Measurements from ENCODE around the gene VEGFA. TPM values are rescaled to one million over a fixed set of nuclear protein-coding genes. Genes with fewer than 3 reads are reported as not detected.

Gene VEGFA
- total RNA-seq, 4 donors from 2014 or later, result 39.2 to 58.5 (median 45.0) TPM

GRCh38 chr6:43764772-43765171 lies 5.2 kb upstream of the VEGFA start:
- H3K27me3 ChIP-seq, result no peaks in the 10 kb centered on the region
- intact Hi-C loops (cut with DNase I), result loop anchor here (5.0 kb wide), 1 partner anchor 97 kb away; no protein-coding TSS in a partner anchor
- TF ChIP-seq POLR2AphosphoS5 (IDR thresholded peaks at IDR 0.05) (no peak), CTCF (IDR thresholded peaks at IDR 0.05) (no peak), EP300 (IDR thresholded peaks at IDR 0.05) (no peak), POLR2A (IDR thresholded peaks at IDR 0.05; ENCODE audit: low read depth) (no peak)
- no peaks in the 10 kb centered on the region for H3K36me3 ChIP-seq
- no peaks in the 10 kb centered on the region for H3K9me3 ChIP-seq
- H3K27ac ChIP-seq (replicated peaks in 1 of 4), result no peak overlapping the region
- whole genome bisulfite sequencing, result 100% methylated on average over 2 of the region's 5 CpGs
- peaks cover 7 to 18% (median 16%) of the 10 kb centered on the region in 4 donors for H3K4me1 ChIP-seq
- no peak overlapping the region for H3K4me3 ChIP-seq
- DNase-seq (ENCODE audit: extremely low spot score), result no peak

- intact Hi-C loops (cut with DNase I), result loop anchor here (5.0 kb wide), 1 partner anchor 99 kb away; no protein-coding TSS in a partner anchor
- TF ChIP-seq EP300 (IDR thresholded peaks at IDR 0.05) (no peak), POLR2A (IDR thresholded peaks at IDR 0.05; ENCODE audit: low read depth) (no peak), CTCF (IDR thresholded peaks at IDR 0.05) (no peak), POLR2AphosphoS5 (IDR thresholded peaks at IDR 0.05) (no peak)
- Histone ChIP-seq H3K36me3 (no peaks in the 10 kb centered on the region), H3K9me3 (no peaks in the 10 kb centered on the region), H3K27ac (replicated peaks in 1 of 4) (no peak overlapping the region), H3K4me1 (peaks cover 7 to 18% (median 16%) of the 10 kb centered on the region in 4 donors), H3K27me3 (no peaks in the 10 kb centered on the region), H3K4me3 (no peak overlapping the region)
- no peak for DNase-seq (ENCODE audit: extremely low spot score)
Measured at GRCh38 chr6:43765776-43766499, 4.1 kb upstream of the VEGFA start.

- Histone ChIP-seq H3K9me3 (no peaks in the 10 kb centered on the region), H3K27me3 (no peaks in the 10 kb centered on the region), H3K4me3 (no peak overlapping the region), H3K36me3 (no peaks in the 10 kb centered on the region), H3K27ac (replicated peaks in 1 of 4) (no peak overlapping the region), H3K4me1 (peaks cover 7 to 18% (median 16%) of the 10 kb centered on the region in 4 donors)
- TF ChIP-seq POLR2A (IDR thresholded peaks at IDR 0.05; ENCODE audit: low read depth) (no peak), EP300 (IDR thresholded peaks at IDR 0.05) (no peak), CTCF (IDR thresholded peaks at IDR 0.05) (no peak), POLR2AphosphoS5 (IDR thresholded peaks at IDR 0.05) (no peak)
- WGBS, result 57% methylated on average over 1 of the region's 1 CpG
- intact Hi-C loops (cut with DNase I), result loop anchor here (5.0 kb wide), 1 partner anchor 99 kb away; no protein-coding TSS in a partner anchor
- no peak for DNase-seq (ENCODE audit: extremely low spot score)
Measured at GRCh38 chr6:43766500-43766853, 3.5 kb upstream of the VEGFA start.

GRCh38 chr6:43766964-43767461 lies 3.0 kb upstream of the VEGFA start:
- intact Hi-C loops (cut with DNase I), result loop anchor here (5.0 kb wide), 1 partner anchor 100 kb away; no protein-coding TSS in a partner anchor

More at GRCh38 chr6:43766964-43767461, 3.0 kb upstream of the VEGFA start:
- Histone ChIP-seq H3K9me3 (no peaks in the 10 kb centered on the region), H3K27me3 (no peaks in the 10 kb centered on the region), H3K27ac (replicated peaks in 1 of 4) (no peak overlapping the region), H3K4me3 (no peak overlapping the region), H3K4me1 (peaks cover 7 to 20% (median 19%) of the 10 kb centered on the region in 4 donors), H3K36me3 (no peaks in the 10 kb centered on the region)
- WGBS, result 97% methylated on average over 9 of the region's 10 CpGs
- no peak for DNase-seq (ENCODE audit: extremely low spot score)
- TF ChIP-seq POLR2AphosphoS5 (IDR thresholded peaks at IDR 0.05), result no peak
- no peak for TF ChIP-seq POLR2A (IDR thresholded peaks at IDR 0.05; ENCODE audit: low read depth)
- no peak for TF ChIP-seq CTCF (IDR thresholded peaks at IDR 0.05)
- TF ChIP-seq EP300 (IDR thresholded peaks at IDR 0.05), result no peak
